Neural cell (in vitro differentiated cells): ENCODE data around the gene DNAJB2.

Experiments
- RAD21 ChIP-seq: fragments of 450-650 bp; conservative IDR thresholded peaks from 2 replicates; pipeline ENCODE4 v1.6.1; 2014; ENCODE audit warnings: antibody characterized with exemption, mild to moderate bottlenecking, moderate library complexity
- TF ChIP-seq, protein P1 (sequence below): IDR thresholded peaks from 2 replicates; pipeline ENCODE4 v1.6.1; 2012; ENCODE audit warnings: borderline replicate concordance
- TF ChIP-seq, protein P2 (sequence below): fragments of 450-650 bp; IDR thresholded peaks from 2 replicates; pipeline ENCODE4 v1.5.1; 2014; ENCODE audit warnings: antibody characterized with exemption, mild to moderate bottlenecking, moderate library complexity; ENCODE audit not compliant: poor library complexity, severe bottlenecking

DNA sequence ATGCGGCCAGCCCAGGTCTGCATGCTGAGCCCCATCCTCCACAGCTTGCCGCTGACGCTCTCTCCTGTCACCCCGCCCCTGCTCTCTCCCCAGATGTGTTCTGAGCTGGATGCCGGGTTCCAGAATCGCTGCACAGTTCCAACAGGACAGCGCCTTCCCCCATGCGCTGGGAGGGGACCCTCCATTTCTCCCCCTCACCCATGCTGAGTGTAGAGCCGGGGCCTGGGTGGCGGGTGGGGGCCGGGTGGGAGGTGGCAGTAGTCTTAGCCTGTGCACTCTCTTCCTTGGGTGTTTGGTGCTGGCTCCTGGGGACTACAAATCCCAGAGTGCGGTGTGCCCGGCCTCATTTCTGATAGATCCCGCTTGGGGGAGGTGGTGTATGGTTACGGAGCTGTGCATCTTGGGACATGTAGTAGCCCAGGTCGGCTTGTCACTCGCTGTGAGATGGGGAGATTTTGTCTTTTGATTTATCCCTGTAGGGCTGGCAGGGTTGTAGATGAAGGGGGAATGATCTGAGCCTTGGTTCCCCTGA is 6.8 kb downstream of the DNAJB2 start:
- TF ChIP-seq, protein P1, sequence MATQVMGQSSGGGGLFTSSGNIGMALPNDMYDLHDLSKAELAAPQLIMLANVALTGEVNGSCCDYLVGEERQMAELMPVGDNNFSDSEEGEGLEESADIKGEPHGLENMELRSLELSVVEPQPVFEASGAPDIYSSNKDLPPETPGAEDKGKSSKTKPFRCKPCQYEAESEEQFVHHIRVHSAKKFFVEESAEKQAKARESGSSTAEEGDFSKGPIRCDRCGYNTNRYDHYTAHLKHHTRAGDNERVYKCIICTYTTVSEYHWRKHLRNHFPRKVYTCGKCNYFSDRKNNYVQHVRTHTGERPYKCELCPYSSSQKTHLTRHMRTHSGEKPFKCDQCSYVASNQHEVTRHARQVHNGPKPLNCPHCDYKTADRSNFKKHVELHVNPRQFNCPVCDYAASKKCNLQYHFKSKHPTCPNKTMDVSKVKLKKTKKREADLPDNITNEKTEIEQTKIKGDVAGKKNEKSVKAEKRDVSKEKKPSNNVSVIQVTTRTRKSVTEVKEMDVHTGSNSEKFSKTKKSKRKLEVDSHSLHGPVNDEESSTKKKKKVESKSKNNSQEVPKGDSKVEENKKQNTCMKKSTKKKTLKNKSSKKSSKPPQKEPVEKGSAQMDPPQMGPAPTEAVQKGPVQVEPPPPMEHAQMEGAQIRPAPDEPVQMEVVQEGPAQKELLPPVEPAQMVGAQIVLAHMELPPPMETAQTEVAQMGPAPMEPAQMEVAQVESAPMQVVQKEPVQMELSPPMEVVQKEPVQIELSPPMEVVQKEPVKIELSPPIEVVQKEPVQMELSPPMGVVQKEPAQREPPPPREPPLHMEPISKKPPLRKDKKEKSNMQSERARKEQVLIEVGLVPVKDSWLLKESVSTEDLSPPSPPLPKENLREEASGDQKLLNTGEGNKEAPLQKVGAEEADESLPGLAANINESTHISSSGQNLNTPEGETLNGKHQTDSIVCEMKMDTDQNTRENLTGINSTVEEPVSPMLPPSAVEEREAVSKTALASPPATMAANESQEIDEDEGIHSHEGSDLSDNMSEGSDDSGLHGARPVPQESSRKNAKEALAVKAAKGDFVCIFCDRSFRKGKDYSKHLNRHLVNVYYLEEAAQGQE: no peak
- TF ChIP-seq, protein P2, sequence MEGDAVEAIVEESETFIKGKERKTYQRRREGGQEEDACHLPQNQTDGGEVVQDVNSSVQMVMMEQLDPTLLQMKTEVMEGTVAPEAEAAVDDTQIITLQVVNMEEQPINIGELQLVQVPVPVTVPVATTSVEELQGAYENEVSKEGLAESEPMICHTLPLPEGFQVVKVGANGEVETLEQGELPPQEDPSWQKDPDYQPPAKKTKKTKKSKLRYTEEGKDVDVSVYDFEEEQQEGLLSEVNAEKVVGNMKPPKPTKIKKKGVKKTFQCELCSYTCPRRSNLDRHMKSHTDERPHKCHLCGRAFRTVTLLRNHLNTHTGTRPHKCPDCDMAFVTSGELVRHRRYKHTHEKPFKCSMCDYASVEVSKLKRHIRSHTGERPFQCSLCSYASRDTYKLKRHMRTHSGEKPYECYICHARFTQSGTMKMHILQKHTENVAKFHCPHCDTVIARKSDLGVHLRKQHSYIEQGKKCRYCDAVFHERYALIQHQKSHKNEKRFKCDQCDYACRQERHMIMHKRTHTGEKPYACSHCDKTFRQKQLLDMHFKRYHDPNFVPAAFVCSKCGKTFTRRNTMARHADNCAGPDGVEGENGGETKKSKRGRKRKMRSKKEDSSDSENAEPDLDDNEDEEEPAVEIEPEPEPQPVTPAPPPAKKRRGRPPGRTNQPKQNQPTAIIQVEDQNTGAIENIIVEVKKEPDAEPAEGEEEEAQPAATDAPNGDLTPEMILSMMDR: no peak
- TF ChIP-seq RAD21: no peak
